Loucy (cell line): ENCODE data around the gene NEDD4L.
A peak's percentile ranks its signal among the peaks of the same experiment; 100 is the strongest.

Experiments used
- H2AFZ ChIP-seq: fragments of 200-600 bp; sonication (generic); 2 replicates; pipeline ENCODE4 v1.6.0; 2016; ENCODE audit warnings: antibody characterized with exemption, mild to moderate bottlenecking, low read length, moderate library complexity
- H3F3A ChIP-seq: fragments of 200-600 bp; 2 replicates; pipeline ENCODE4 v1.6.0; 2016; ENCODE audit warnings: antibody characterized with exemption, low read depth, mild to moderate bottlenecking
- H3K27me3 ChIP-seq: fragments of 200-600 bp; sonication (generic); 2 replicates; pipeline ENCODE4 v1.6.1; 2014; ENCODE audit warnings: low read length, mild to moderate bottlenecking; ENCODE audit not compliant: insufficient read depth, poor library complexity, severe bottlenecking
- H3K36me3 ChIP-seq: fragments of 200-600 bp; sonication (generic); 2 replicates; pipeline ENCODE4 v1.6.1; 2016; ENCODE audit warnings: low read length; ENCODE audit not compliant: insufficient read depth
- H3K4me1 ChIP-seq: fragments of 200-600 bp; sonication (generic); 2 replicates; pipeline ENCODE4 v1.5.1; 2014; ENCODE audit warnings: low read length, mild to moderate bottlenecking; ENCODE audit not compliant: insufficient read depth, poor library complexity, severe bottlenecking
- H3K4me2 ChIP-seq: fragments of 200-600 bp; sonication (generic); 2 replicates; pipeline ENCODE4 v1.6.0; 2014; ENCODE audit warnings: antibody characterized with exemption, low read length, low read depth, mild to moderate bottlenecking; ENCODE audit not compliant: poor library complexity, severe bottlenecking
- H3K4me3 ChIP-seq: fragments of 200-600 bp; sonication (generic); 2 replicates; pipeline ENCODE4 v1.5.1; 2014; ENCODE audit warnings: low read length, mild to moderate bottlenecking, mixed read lengths; ENCODE audit not compliant: poor library complexity, severe bottlenecking
- H3K79me2 ChIP-seq: fragments of 200-600 bp; sonication (generic); 2 replicates; pipeline ENCODE4 v1.6.1; 2014; ENCODE audit warnings: low read length; ENCODE audit not compliant: insufficient read depth
- H3K9ac ChIP-seq: fragments of 200-600 bp; sonication (generic); 2 replicates; pipeline ENCODE4 v1.6.0; 2014; ENCODE audit warnings: mild to moderate bottlenecking, low read depth, low read length, moderate library complexity; ENCODE audit not compliant: poor library complexity, severe bottlenecking
- H3K9me2 ChIP-seq: fragments of 200-600 bp; sonication (generic); replicated peaks from 2 replicates; pipeline ENCODE4 v1.6.1; 2016; ENCODE audit warnings: low read depth, low read length, mixed read lengths
- H3K9me3 ChIP-seq: fragments of 200-600 bp; sonication (generic); 2 replicates; pipeline ENCODE4 v1.6.1; 2014; ENCODE audit warnings: mild to moderate bottlenecking, antibody characterized with exemption, low read length, low read depth; ENCODE audit not compliant: insufficient read depth
- H4K20me1 ChIP-seq: fragments of 200-600 bp; sonication (generic); 2 replicates; pipeline ENCODE4 v1.6.0; 2014; ENCODE audit warnings: antibody characterized with exemption, low read length, mild to moderate bottlenecking; ENCODE audit not compliant: insufficient read depth, poor library complexity, severe bottlenecking
- CTCF ChIP-seq: fragments of 200-600 bp; sonication (generic); conservative IDR thresholded peaks from 2 replicates; pipeline ENCODE4 v1.5.1; 2014; ENCODE audit warnings: mild to moderate bottlenecking, antibody characterized with exemption, low read length
- EZH2phosphoT487 ChIP-seq: fragments of 200-600 bp; IDR thresholded peaks from 2 replicates; pipeline ENCODE4 v1.6.1; 2018; ENCODE audit warnings: antibody characterized with exemption, mild to moderate bottlenecking, moderate library complexity, borderline replicate concordance

Gene NEDD4L

DNA sequence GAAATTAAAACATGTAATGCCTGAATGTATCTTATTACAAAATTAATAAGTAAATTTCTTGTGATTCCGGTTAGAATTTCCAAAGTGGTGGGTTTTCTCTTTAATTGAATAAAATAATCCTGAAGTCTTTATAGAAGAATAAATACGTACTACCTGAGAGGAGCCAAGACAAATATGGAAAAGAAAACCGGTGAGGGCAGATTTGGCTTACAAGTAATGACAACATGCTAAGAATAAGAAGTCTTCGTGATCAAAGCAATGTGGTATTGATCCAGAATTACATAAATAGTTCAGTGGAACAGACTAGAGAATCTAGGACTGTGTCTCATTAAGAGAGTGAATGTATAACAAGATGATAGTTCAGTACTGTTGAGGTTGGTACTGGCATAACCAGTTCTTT is 167.5 kb downstream of the NEDD4L start:
- TF ChIP-seq CTCF = no peak
- TF ChIP-seq EZH2phosphoT487 = no peak
- peaks cover 15% of the 10 kb centered on the region for H3K4me1 ChIP-seq
- H3K4me2 ChIP-seq = no peak overlapping the region
- H3K9me3 ChIP-seq = no peaks in the 10 kb centered on the region
- no peaks in the 10 kb centered on the region; the same call in 1 of the 2 replicates for H3F3A ChIP-seq
- no peaks in the 10 kb centered on the region for H3K27me3 ChIP-seq
- no peak overlapping the region for H3K9ac ChIP-seq
- H3K4me3 ChIP-seq = no peak overlapping the region
- no peaks in the 10 kb centered on the region for H3K79me2 ChIP-seq
- H2AFZ ChIP-seq = no peak overlapping the region
- no peaks in the 10 kb centered on the region for H4K20me1 ChIP-seq
- no peaks in the 10 kb centered on the region for H3K9me2 ChIP-seq
- H3K36me3 ChIP-seq = no peaks in the 10 kb centered on the region

DNA sequence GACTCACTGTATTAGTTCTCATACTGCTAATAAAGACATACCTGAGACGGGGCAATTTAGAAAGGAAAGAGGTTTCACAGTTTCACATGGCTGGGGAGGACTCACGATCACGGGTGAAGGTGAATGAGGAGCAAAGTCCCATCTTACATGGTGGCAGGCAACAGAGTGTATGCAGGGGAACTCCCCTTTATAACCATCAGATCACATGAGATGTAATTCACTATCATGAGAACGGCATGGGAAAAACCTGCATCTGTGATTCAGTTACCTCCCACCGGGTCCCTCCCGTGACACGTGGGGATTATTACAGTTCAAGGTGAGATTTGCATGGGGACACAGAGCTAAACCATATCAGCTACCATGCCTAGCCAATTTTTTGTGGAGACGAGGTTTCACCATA is 168.2 kb downstream of the NEDD4L start:
- no peaks in the 10 kb centered on the region for H3K9me3 ChIP-seq
- no peaks in the 10 kb centered on the region; the same call in 1 of the 2 replicates for H3F3A ChIP-seq
- H3K4me2 ChIP-seq = no peak overlapping the region
- H3K36me3 ChIP-seq = no peaks in the 10 kb centered on the region
- no peaks in the 10 kb centered on the region for H3K27me3 ChIP-seq
- no peak overlapping the region for H3K4me3 ChIP-seq
- no peak overlapping the region for H2AFZ ChIP-seq
- no peak overlapping the region for H3K9ac ChIP-seq
- no peaks in the 10 kb centered on the region for H4K20me1 ChIP-seq
- H3K79me2 ChIP-seq = no peaks in the 10 kb centered on the region; the same call in 1 of the 2 replicates
- H3K9me2 ChIP-seq = no peaks in the 10 kb centered on the region
- TF ChIP-seq EZH2phosphoT487 (no peak), CTCF (no peak)
- H3K4me1 ChIP-seq = peaks cover 15% of the 10 kb centered on the region

- no peak overlapping the region for H3K9ac ChIP-seq
- H3K79me2 ChIP-seq = no peaks in the 10 kb centered on the region; the same call in 1 of the 2 replicates
- H3K4me2 ChIP-seq = peak overlapping the region; percentile 39
- no peaks in the 10 kb centered on the region for H3K36me3 ChIP-seq
- no peak overlapping the region for H3K4me3 ChIP-seq
- H4K20me1 ChIP-seq = no peaks in the 10 kb centered on the region
- no peaks in the 10 kb centered on the region for H3K9me3 ChIP-seq
- H3K9me2 ChIP-seq = no peaks in the 10 kb centered on the region
- peaks cover 22% of the 10 kb centered on the region for H3K4me1 ChIP-seq
- no peak overlapping the region for H2AFZ ChIP-seq
- no peaks in the 10 kb centered on the region; the same call in 1 of the 2 replicates for H3F3A ChIP-seq
- no peaks in the 10 kb centered on the region for H3K27me3 ChIP-seq
- TF ChIP-seq CTCF = no peak
Measured at GRCh38 chr18:58213440-58213839, 169.4 kb downstream of the NEDD4L start.
